ENCODE measurements around the gene OPN3. TPM values are rescaled to one million over a fixed set of nuclear protein-coding genes. Genes with fewer than 3 reads are reported as not detected.

The OPN3 gene
- total and polyA plus RNA-seq, 2 donors (not counting 3 experiments of a cell fraction or from before 2014, with no cell fraction given) = 16.1 to 23.9 TPM

- Histone ChIP-seq H3K27me3 (ENCODE audit: control insufficient read depth in 2 of 2, insufficient read depth in 2 of 2, low read length in 2 of 2) (no peaks in the 10 kb centered on the region), H3K4me2 (ENCODE audit: insufficient read depth, low read length) (no peak overlapping the region), H3K36me3 (ENCODE audit: control insufficient read depth in 2 of 2, extremely low read depth in 1 of 2, insufficient read depth in 2 of 2, low read length in 2 of 2) (no peaks in the 10 kb centered on the region), H3K27ac (ENCODE audit: insufficient read depth, low read depth, low read length) (no peak overlapping the region), H3K4me3 (replicated peaks in 1 of 3; ENCODE audit: insufficient read depth in 1 of 3, low read depth in 1 of 3, low read length in 3 of 3) (no peak overlapping the region), H3K4me1 (ENCODE audit: control insufficient read depth, extremely low read depth, insufficient read depth, low read length) (no peaks in the 10 kb centered on the region), H3K9me1 (replicated peaks; ENCODE audit: control insufficient read depth, extremely low read depth, insufficient read depth, low read length) (no peaks in the 10 kb centered on the region), H4K20me1 (replicated peaks; ENCODE audit: control insufficient read depth, extremely low read depth, insufficient read depth, low read length) (no peaks in the 10 kb centered on the region), H3K9me3 (replicated peaks; ENCODE audit: control insufficient read depth, insufficient read depth, low read length) (no peaks in the 10 kb centered on the region), H3K79me2 (ENCODE audit: control insufficient read depth, insufficient read depth, low read length) (no peaks in the 10 kb centered on the region), H2AFZ (ENCODE audit: low read depth, low read length) (no peak overlapping the region), H3K9ac (replicated peaks; ENCODE audit: extremely low read depth, insufficient read depth, low read length) (no peak overlapping the region)
- no peak for TF ChIP-seq JUN (IDR thresholded peaks at IDR 0.05; ENCODE audit: borderline replicate concordance, insufficient read depth, insufficient read length, low read depth)
- TF ChIP-seq MAX (IDR thresholded peaks at IDR 0.05; ENCODE audit: insufficient read depth, insufficient read length) = no peak
- no peak for TF ChIP-seq POLR2A (IDR thresholded peaks at IDR 0.05; ENCODE audit: low read depth, low read length)
- TF ChIP-seq POLR2AphosphoS5 (IDR thresholded peaks at IDR 0.05; ENCODE audit: insufficient read depth, low read depth, low read length) = no peak
- TF ChIP-seq EZH2 (IDR thresholded peaks at IDR 0.05; ENCODE audit: borderline replicate concordance, low read depth, low read length, severe bottlenecking) = no peak
- TF ChIP-seq MYC (IDR thresholded peaks at IDR 0.05; ENCODE audit: low read depth, low read length) = no peak
- TF ChIP-seq, protein P1, sequence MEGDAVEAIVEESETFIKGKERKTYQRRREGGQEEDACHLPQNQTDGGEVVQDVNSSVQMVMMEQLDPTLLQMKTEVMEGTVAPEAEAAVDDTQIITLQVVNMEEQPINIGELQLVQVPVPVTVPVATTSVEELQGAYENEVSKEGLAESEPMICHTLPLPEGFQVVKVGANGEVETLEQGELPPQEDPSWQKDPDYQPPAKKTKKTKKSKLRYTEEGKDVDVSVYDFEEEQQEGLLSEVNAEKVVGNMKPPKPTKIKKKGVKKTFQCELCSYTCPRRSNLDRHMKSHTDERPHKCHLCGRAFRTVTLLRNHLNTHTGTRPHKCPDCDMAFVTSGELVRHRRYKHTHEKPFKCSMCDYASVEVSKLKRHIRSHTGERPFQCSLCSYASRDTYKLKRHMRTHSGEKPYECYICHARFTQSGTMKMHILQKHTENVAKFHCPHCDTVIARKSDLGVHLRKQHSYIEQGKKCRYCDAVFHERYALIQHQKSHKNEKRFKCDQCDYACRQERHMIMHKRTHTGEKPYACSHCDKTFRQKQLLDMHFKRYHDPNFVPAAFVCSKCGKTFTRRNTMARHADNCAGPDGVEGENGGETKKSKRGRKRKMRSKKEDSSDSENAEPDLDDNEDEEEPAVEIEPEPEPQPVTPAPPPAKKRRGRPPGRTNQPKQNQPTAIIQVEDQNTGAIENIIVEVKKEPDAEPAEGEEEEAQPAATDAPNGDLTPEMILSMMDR (IDR thresholded peaks at IDR 0.05; ENCODE audit: extremely low read depth in 1 of 2, insufficient read depth in 1 of 2, low read depth in 1 of 2, low read length in 2 of 2) = no peak
- no peak for TF ChIP-seq FOS (IDR thresholded peaks at IDR 0.05; ENCODE audit: borderline replicate concordance, insufficient read depth, low read length)
- TF ChIP-seq GATA2 (IDR thresholded peaks at IDR 0.05; ENCODE audit: insufficient read depth, insufficient read length, low read depth, low read length) = no peak
- FAIRE-seq = no peak
- POLR2A ChIA-PET = no interaction called here
- CTCF ChIA-PET = interaction anchor here (0.7 kb wide), 1 partner anchor 21 kb away, joined by 7 read pairs; no protein-coding TSS in a partner anchor
- dilution Hi-C loops (cut with MboI; ENCODE audit: extremely low pct_ligation_motif_present, low sequenced_read_pairs) (no loop called here), intact Hi-C loops (cut with micrococcal nuclease) (no loop called here)
- no peak for DNase-seq (ENCODE audit: low read depth, low spot score)
- BruUV-seq (replicated peaks) = no TSS peak
Measured at GRCh38 chr1:241658081-241658793, 18.1 kb upstream of the OPN3 start.
